Naive B cell (primary cell): ENCODE data around the gene CASP3. TPM values are rescaled to one million over a fixed set of nuclear protein-coding genes. Genes with fewer than 3 reads are reported as not detected.
A peak's percentile ranks its signal among the peaks of the same experiment; 100 is the strongest.
"Not testable (repeated sequence)": the region's sequence is repeated elsewhere in the genome, so short reads cannot be mapped to it uniquely, and the experiment has no call there.

Experiments used
- ATAC-seq, 2 donors: fragments of 150-1000 bp; cut with Tn5 transposase; 2 replicates each; pipeline ENCODE4 v1.10.0; 2021; ENCODE audit warnings: low read depth in 2 of 2, mild to moderate bottlenecking in 2 of 2, moderate library complexity in 2 of 2
- DNase-seq: peaks from one replicate; pipeline ENCODE4 v3.0.0; 2022
- H3K27ac Mint-ChIP-seq, 6 donors: one replicate each; pipeline ENCODE4 v1.8.0; 2020 to 2022; ENCODE audit warnings: mild to moderate bottlenecking in 6 of 6, mixed read lengths in 6 of 6, moderate library complexity in 5 of 6, inconsistent platforms in 2 of 6
- H3K27me3 Mint-ChIP-seq, 3 donors: one replicate each; pipeline ENCODE4 v1.8.0; 2021 to 2022; ENCODE audit warnings: mixed read lengths in 3 of 3, mild to moderate bottlenecking in 1 of 3
- H3K36me3 Mint-ChIP-seq, 2 donors: one replicate each; pipeline ENCODE4 v1.8.0; 2020 to 2022; ENCODE audit warnings: mixed read lengths in 2 of 2, inconsistent platforms in 1 of 2, mild to moderate bottlenecking in 1 of 2
- H3K4me1 Mint-ChIP-seq, 3 donors: one replicate each; pipeline ENCODE4 v1.8.0; 2020 to 2022; ENCODE audit warnings: mixed read lengths in 3 of 3, inconsistent platforms in 1 of 3, mild to moderate bottlenecking in 1 of 3, moderate library complexity in 1 of 3
- H3K4me3 Mint-ChIP-seq, 8 donors: one replicate each; pipeline ENCODE4 v1.8.0; 2020 to 2022; ENCODE audit warnings: mild to moderate bottlenecking in 8 of 8, mixed read lengths in 8 of 8, moderate library complexity in 8 of 8, inconsistent platforms in 2 of 8
- H3K9me3 Mint-ChIP-seq, 7 donors: one replicate each; pipeline ENCODE4 v1.8.0; 2020 to 2022; ENCODE audit warnings: mixed read lengths in 7 of 7, mild to moderate bottlenecking in 5 of 7, inconsistent platforms in 2 of 7, moderate library complexity in 1 of 7
- polyA plus RNA-seq, 6 donors: library from polyadenylated mRNA; unstranded; fragments of 300-500 nt; fragmentation: Illumina TruSeq; gene quantifications; one replicate each; pipeline ENCODE4 v1.2.3, GENCODE V29; 2021; ENCODE audit warnings: low read depth in 6 of 6

CASP3 gene
- polyA plus RNA-seq, 6 donors from 2014 or later, result 3.4 to 5.9 (median 4.3) TPM

GRCh38 chr4:184655889-184656869 is 6.9 kb upstream of the CASP3 start:
- Mint-ChIP-seq H3K4me3 (peak overlapping the region in 1 of 8 donors; percentile 25), H3K27me3 (no peaks in the 10 kb centered on the region), H3K4me1 (peaks cover 0 to 13% (median 12%) of the 10 kb centered on the region in 3 donors), H3K27ac (peak overlapping the region in 1 of 6 donors; percentile 2), H3K9me3 (no peaks in the 10 kb centered on the region), H3K36me3 (peaks cover 0 to 6% of the 10 kb centered on the region in 2 donors)
- DNase-seq (no peak), ATAC-seq (no peak)

DNA sequence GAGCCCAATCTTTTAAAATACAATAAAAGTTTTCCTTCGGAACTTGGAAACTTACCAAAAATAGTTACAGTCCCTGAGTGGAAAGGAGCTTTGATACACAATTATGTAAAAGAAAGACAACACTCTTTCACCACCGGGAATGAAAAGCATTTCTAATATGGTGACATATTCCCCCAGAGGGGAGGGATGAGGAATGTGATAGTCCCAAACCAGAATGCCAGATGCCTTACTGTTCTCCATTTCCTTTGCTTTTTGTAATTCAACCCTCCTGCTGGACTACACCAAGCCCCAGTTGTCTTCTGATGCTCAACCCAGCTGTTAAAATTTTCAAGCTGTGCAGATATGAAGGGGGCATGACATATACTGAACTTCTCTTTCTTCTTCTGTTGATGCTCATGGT is 4.4 kb upstream of the CASP3 start:
- ATAC-seq (no peak), DNase-seq (no peak)
- peaks cover 10 to 25% (median 21%) of the 10 kb centered on the region in 3 donors for H3K4me1 Mint-ChIP-seq
- no peak overlapping the region for H3K27ac Mint-ChIP-seq
- peak overlapping the region in 2 of 8 donors; percentile 5 to 15 for H3K4me3 Mint-ChIP-seq
- no peaks in the 10 kb centered on the region for H3K9me3 Mint-ChIP-seq
- H3K36me3 Mint-ChIP-seq, result no peaks in the 10 kb centered on the region
- no peaks in the 10 kb centered on the region for H3K27me3 Mint-ChIP-seq

GRCh38 chr4:184652681-184653080 is 3.4 kb upstream of the CASP3 start:
- not testable (repeated sequence) for H3K9me3 Mint-ChIP-seq, H3K27me3 Mint-ChIP-seq, H3K27ac Mint-ChIP-seq, H3K4me3 Mint-ChIP-seq, ATAC-seq, DNase-seq, H3K36me3 Mint-ChIP-seq
- H3K4me1 Mint-ChIP-seq, result peaks cover 19 to 33% (median 30%) of the 10 kb centered on the region in 3 donors

DNA sequence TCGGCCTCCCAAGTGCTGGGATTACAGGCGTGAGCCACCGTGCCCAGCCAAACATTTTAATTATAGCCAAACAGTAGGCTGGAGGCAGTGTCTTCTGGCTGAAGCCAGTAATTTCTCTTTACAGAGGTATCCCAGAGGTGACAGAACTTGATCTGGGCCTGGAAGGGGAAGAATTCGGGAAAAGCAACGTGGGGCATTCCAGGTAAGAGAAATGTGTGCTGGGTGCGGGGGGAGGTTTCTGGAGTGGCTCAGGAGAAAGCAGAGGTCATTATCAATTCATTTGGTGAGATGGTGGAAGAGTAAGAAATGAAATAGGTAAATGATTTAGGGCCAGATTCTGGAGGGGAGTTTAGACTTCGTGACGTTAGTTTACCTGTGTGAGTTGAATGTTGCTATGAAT is 2.7 kb upstream of the CASP3 start:
- no peaks in the 10 kb centered on the region for H3K27me3 Mint-ChIP-seq
- no peaks in the 10 kb centered on the region for H3K9me3 Mint-ChIP-seq
- peak overlapping the region in 1 of 8 donors; percentile 91 for H3K4me3 Mint-ChIP-seq
- DNase-seq (no peak), ATAC-seq (no peak)
- H3K4me1 Mint-ChIP-seq, result peaks cover 25 to 34% (median 31%) of the 10 kb centered on the region in 3 donors
- peak overlapping the region in 1 of 6 donors; percentile 37 for H3K27ac Mint-ChIP-seq
- H3K36me3 Mint-ChIP-seq, result no peaks in the 10 kb centered on the region

DNA sequence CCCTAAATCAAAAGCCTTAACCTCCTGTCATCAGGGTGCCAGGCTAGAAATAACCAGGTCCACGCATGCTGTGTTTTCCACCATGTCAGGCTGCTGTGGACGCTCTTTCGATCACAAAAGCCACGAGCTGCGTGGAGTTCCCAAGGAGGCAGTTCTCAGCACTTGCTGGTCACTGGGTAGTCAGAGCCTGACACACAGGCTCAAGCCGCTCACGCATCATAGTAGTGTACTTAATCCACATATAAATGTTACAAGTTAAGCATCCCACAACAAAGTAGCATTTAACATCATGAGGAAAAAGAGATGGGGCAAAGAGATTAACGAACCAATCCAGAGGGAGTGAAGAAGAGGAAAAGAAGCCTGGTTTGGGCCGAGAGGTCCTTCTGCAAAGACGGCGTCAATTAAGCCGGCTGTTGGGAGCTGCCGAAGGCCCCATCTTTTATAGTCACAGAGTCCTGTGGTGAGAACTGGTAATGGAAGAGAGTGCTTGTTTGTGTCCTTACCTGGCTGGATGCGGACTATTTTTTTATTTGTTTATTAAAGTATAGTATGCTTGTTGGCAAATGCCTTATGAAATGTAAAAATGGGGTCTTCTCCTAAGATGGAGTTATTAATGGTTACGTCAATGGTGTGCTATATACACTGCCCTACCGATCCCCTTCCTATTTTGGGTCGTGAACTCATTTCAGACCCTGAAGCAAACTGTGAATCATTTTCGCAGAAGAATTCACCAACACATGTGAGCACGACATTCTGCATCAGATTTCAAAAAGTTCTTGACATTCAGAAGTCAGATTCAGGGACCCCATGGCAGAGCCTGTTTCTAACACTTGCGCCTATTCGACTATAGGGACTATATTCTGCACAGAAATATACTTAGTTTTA is 966 bp upstream of the CASP3 start:
- Mint-ChIP-seq H3K4me1 (peaks cover 37 to 48% (median 40%) of the 10 kb centered on the region in 3 donors), H3K36me3 (no peaks in the 10 kb centered on the region)
- DNase-seq, result no peak

GRCh38 chr4:184648313-184649025 is 778 bp downstream of the CASP3 start:
- no peaks in the 10 kb centered on the region for H3K36me3 Mint-ChIP-seq
- H3K4me3 Mint-ChIP-seq, result peak overlapping the region; percentile 85 to 99 (median 94)
- peak overlapping the region; percentile 74 to 99 (median 96) for H3K27ac Mint-ChIP-seq
- H3K9me3 Mint-ChIP-seq, result no peaks in the 10 kb centered on the region
- H3K27me3 Mint-ChIP-seq, result no peaks in the 10 kb centered on the region
- ATAC-seq (peak; percentile 7 to 19), DNase-seq (peak; percentile 39)
- H3K4me1 Mint-ChIP-seq, result peaks cover 36 to 53% (median 45%) of the 10 kb centered on the region in 3 donors

More for the DNA sequence above, 966 bp upstream of the CASP3 start:
- peak in 1 of 2 donors; percentile 1 for ATAC-seq
- H3K27me3 Mint-ChIP-seq, result no peaks in the 10 kb centered on the region
- H3K27ac Mint-ChIP-seq, result peak overlapping the region; percentile 57 to 97 (median 94)
- peak overlapping the region; percentile 85 to 98 (median 95) for H3K4me3 Mint-ChIP-seq
- H3K9me3 Mint-ChIP-seq, result no peaks in the 10 kb centered on the region

GRCh38 chr4:184648054-184648312 is 1.3 kb downstream of the CASP3 start:
- Mint-ChIP-seq H3K27ac (peak overlapping the region; percentile 74 to 99 (median 96)), H3K4me1 (peaks cover 36 to 53% (median 45%) of the 10 kb centered on the region in 3 donors), H3K4me3 (peak overlapping the region; percentile 85 to 99 (median 94)), H3K36me3 (no peaks in the 10 kb centered on the region), H3K9me3 (no peaks in the 10 kb centered on the region), H3K27me3 (no peaks in the 10 kb centered on the region)
- ATAC-seq, result no peak
- DNase-seq, result no peak

DNA sequence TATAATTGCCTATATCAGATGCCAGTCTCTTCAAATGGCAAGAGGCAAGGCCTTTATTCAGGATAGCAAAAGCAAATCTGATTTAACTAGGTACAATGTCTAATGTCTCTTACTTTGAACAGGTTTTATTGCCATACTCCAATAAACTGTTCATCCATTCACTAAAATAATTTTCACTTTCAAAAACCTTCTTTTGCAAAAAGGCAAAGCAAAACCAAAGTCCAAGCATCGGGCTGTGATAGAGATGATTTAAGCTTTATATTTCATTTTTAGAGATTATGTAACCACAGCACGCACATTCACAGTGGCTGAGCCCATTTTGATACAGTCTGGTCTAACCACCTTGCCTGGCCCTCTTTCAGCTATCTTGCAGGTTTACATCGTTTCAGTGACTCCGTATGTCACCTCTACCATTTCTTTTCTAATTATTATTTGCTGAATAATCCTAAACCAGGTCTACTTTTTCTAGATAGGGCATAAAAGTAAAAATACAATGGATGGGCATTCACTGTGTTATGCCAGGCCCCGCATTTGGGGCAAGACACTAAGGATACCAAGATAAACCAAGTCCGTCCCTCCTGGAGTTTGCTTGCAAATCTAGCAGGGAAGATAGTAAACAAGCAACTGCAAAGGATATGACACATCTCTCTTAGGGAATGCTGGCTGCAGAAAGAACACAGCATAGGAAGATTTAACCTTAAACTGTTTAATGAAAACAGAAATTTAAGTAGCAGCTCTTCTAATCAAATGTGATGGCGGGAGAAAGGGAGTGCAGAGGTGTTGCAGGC is 1.8 kb downstream of the CASP3 start:
- H3K27me3 Mint-ChIP-seq, result no peaks in the 10 kb centered on the region
- no peaks in the 10 kb centered on the region for H3K36me3 Mint-ChIP-seq
- no peak for ATAC-seq
- peaks cover 36 to 53% (median 45%) of the 10 kb centered on the region in 3 donors for H3K4me1 Mint-ChIP-seq
- H3K27ac Mint-ChIP-seq, result peak overlapping the region in 4 of 6 donors; percentile 92 to 97 (median 96)
- peak overlapping the region; percentile 85 to 99 (median 94) for H3K4me3 Mint-ChIP-seq
- no peak for DNase-seq
- no peaks in the 10 kb centered on the region for H3K9me3 Mint-ChIP-seq

DNA sequence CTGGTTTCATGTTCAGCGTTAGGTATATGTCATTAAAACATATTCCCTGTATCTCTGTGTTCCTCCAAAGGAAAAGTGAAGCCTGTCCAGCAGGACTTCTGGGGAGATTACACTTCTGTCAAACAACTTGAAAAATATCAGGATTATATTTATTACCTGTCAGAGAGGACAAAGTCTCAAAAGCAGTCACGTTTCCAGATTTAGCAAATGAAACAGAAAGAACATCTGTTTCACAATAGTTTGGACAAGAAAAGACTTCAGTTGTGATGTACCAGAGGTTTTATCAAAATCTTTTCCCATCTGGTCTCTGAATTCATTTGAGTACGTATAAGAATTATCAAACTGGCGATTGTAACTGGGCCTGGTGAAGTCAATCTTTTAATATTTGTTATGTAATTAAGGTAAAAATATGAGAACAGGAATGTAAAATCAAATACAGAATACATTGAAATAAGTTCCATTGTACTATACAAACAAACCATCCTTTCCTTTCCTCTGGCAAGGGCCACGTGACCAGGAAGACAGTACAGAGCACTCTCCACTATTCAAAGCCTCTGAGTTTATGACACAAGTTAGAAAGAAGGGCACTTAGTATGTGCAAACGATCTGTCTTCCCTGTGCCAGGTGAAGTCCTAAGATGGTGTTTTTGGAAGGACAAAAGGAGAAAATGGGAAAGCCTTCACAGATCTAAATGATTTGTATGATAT is 3.2 kb downstream of the CASP3 start:
- H3K4me1 Mint-ChIP-seq, result peaks cover 46 to 57% (median 51%) of the 10 kb centered on the region in 3 donors
- no peaks in the 10 kb centered on the region for H3K9me3 Mint-ChIP-seq
- H3K36me3 Mint-ChIP-seq, result peaks cover 0 to 3% of the 10 kb centered on the region in 2 donors
- H3K4me3 Mint-ChIP-seq, result peak overlapping the region in 1 of 8 donors; percentile 91
- DNase-seq (no peak), ATAC-seq (no peak)
- no peaks in the 10 kb centered on the region for H3K27me3 Mint-ChIP-seq
- peak overlapping the region in 1 of 6 donors; percentile 47 for H3K27ac Mint-ChIP-seq

- no peak for ATAC-seq
- H3K4me3 Mint-ChIP-seq, result peak overlapping the region in 1 of 8 donors; percentile 14
- peaks cover 47 to 58% (median 53%) of the 10 kb centered on the region in 3 donors for H3K4me1 Mint-ChIP-seq
- H3K27ac Mint-ChIP-seq, result peak overlapping the region in 2 of 6 donors; percentile 47 to 54
- no peak for DNase-seq
- H3K36me3 Mint-ChIP-seq, result peaks cover 0 to 3% of the 10 kb centered on the region in 2 donors
- H3K27me3 Mint-ChIP-seq, result no peaks in the 10 kb centered on the region
- H3K9me3 Mint-ChIP-seq, result no peaks in the 10 kb centered on the region
Measured at GRCh38 chr4:184644553-184645307, 4.5 kb downstream of the CASP3 start.

GRCh38 chr4:184643731-184644130 is 5.5 kb downstream of the CASP3 start:
- Mint-ChIP-seq H3K36me3 (peaks cover 0 to 3% of the 10 kb centered on the region in 2 donors), H3K27ac (no peak overlapping the region), H3K27me3 (no peaks in the 10 kb centered on the region), H3K4me3 (no peak overlapping the region), H3K4me1 (peaks cover 51 to 59% (median 58%) of the 10 kb centered on the region in 3 donors), H3K9me3 (no peaks in the 10 kb centered on the region)
- no peak for ATAC-seq
- no peak for DNase-seq
